ENCODE data around the gene IFRD1. TPM values are rescaled to one million over a fixed set of nuclear protein-coding genes. Genes with fewer than 3 reads are reported as not detected.
A peak's percentile ranks its signal among the peaks of the same experiment; 100 is the strongest.
"Not testable (repeated sequence)": the region's sequence is repeated elsewhere in the genome, so short reads cannot be mapped to it uniquely, and the experiment has no call there.

The IFRD1 gene
- total RNA-seq, 2 donors from 2014 or later: 54.3 to 57.6 TPM

- H3K36me3 ChIP-seq (ENCODE audit: control insufficient read depth, insufficient read depth, low read length): peaks cover 34% of the 10 kb centered on the region
- H3K27me3 Mint-ChIP-seq (ENCODE audit: insufficient read depth): no peaks in the 10 kb centered on the region
- peak overlapping the region; percentile 92 for H3K4me3 ChIP-seq (ENCODE audit: low read length)
- no peaks in the 10 kb centered on the region for H3K27me3 ChIP-seq (ENCODE audit: control insufficient read depth, insufficient read depth, low read length, poor library complexity, severe bottlenecking)
- peaks cover 2% of the 10 kb centered on the region for H3K4me1 ChIP-seq (ENCODE audit: control insufficient read depth, insufficient read depth, low read length)
- H3K9me3 ChIP-seq (ENCODE audit: control insufficient read depth, low read length): no peaks in the 10 kb centered on the region
- H3K36me3 Mint-ChIP-seq (ENCODE audit: low read depth): peaks cover 31% of the 10 kb centered on the region
- DNase-seq: no peak
- 86 to 87% methylated on average over 4 to 7 of the region's 7 CpGs for WGBS, 2 experiments (ENCODE audit: insufficient coverage in 1 of 2, insufficient read length in 1 of 2)
- H3K9ac ChIP-seq (ENCODE audit: extremely low read depth, low read length, poor library complexity, severe bottlenecking): no peak overlapping the region
- no peak overlapping the region for H3K27ac Mint-ChIP-seq
- no peak overlapping the region for H3K4me3 Mint-ChIP-seq
- peaks cover 16% of the 10 kb centered on the region for H3K4me1 Mint-ChIP-seq
- no peak for TF ChIP-seq CTCF (conservative IDR thresholded peaks at IDR 0.05)
- H3K27ac ChIP-seq (ENCODE audit: low read depth, low read length): no peak overlapping the region
- H3K9me3 Mint-ChIP-seq: no peaks in the 10 kb centered on the region
Measured at GRCh38 chr7:112453505-112454171, 3.4 kb downstream of the IFRD1 start.

GRCh38 chr7:112454191-112454590 lies 3.9 kb downstream of the IFRD1 start:
- H3K27ac ChIP-seq (ENCODE audit: low read depth, low read length); H3K9ac ChIP-seq (ENCODE audit: extremely low read depth, low read length, poor library complexity, severe bottlenecking); H3K9me3 ChIP-seq (ENCODE audit: control insufficient read depth, low read length); H3K4me3 ChIP-seq (ENCODE audit: low read length); H3K27ac Mint-ChIP-seq; DNase-seq; H3K4me1 ChIP-seq (ENCODE audit: control insufficient read depth, insufficient read depth, low read length); H3K9me3 Mint-ChIP-seq; H3K4me3 Mint-ChIP-seq; H3K27me3 ChIP-seq (ENCODE audit: control insufficient read depth, insufficient read depth, low read length, poor library complexity, severe bottlenecking); H3K27me3 Mint-ChIP-seq (ENCODE audit: insufficient read depth): not testable (repeated sequence)
- Mint-ChIP-seq H3K4me1 (peaks cover 16% of the 10 kb centered on the region), H3K36me3 (ENCODE audit: low read depth) (peaks cover 36% of the 10 kb centered on the region)
- 93% methylated on average over 3 to 6 of the region's 6 CpGs for WGBS, 2 experiments (ENCODE audit: insufficient coverage in 1 of 2, insufficient read length in 1 of 2)
- peaks cover 39% of the 10 kb centered on the region for H3K36me3 ChIP-seq (ENCODE audit: control insufficient read depth, insufficient read depth, low read length)
- TF ChIP-seq CTCF (conservative IDR thresholded peaks at IDR 0.05): peak; percentile 37

DNA sequence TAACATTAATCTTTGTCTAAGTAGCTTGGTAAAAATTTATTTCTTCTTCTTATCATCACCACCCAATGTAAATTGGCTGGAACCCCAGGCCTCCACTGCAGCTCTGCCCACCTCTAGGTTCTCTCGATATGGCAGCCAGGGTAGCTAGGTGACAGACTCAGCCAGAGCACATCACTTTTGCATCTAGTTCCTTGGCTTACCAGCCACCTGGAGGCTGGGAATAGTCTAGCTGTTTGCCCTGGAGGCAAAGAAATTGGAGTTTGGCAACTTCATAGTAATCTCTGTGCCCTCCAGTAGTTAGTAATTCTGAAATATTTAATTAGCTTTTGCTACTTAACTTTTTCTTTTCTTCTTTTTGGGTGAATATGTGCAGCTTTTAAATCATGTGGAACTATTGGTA lies 9.4 kb downstream of the IFRD1 start:
- H3K27ac Mint-ChIP-seq: no peak overlapping the region
- DNase-seq: no peak
- TF ChIP-seq CTCF (conservative IDR thresholded peaks at IDR 0.05): peak; percentile 30
- no peak overlapping the region for H3K4me3 Mint-ChIP-seq
- WGBS, 2 experiments (ENCODE audit: insufficient coverage in 1 of 2, insufficient read length in 1 of 2): 100% methylated on average over 1 of the region's 1 CpG; no CpG with 5 or more reads in 1 of the 2 experiments
- no peaks in the 10 kb centered on the region for H3K4me1 ChIP-seq (ENCODE audit: control insufficient read depth, insufficient read depth, low read length)
- H3K9me3 ChIP-seq (ENCODE audit: control insufficient read depth, low read length): no peaks in the 10 kb centered on the region
- H3K27ac ChIP-seq (ENCODE audit: low read depth, low read length): no peak overlapping the region
- no peak overlapping the region for H3K4me3 ChIP-seq (ENCODE audit: low read length)
- H3K4me1 Mint-ChIP-seq: no peaks in the 10 kb centered on the region
- H3K9me3 Mint-ChIP-seq: no peaks in the 10 kb centered on the region
- peaks cover 77% of the 10 kb centered on the region for H3K36me3 Mint-ChIP-seq (ENCODE audit: low read depth)
- H3K9ac ChIP-seq (ENCODE audit: extremely low read depth, low read length, poor library complexity, severe bottlenecking): no peak overlapping the region
- H3K27me3 ChIP-seq (ENCODE audit: control insufficient read depth, insufficient read depth, low read length, poor library complexity, severe bottlenecking): no peaks in the 10 kb centered on the region
- H3K36me3 ChIP-seq (ENCODE audit: control insufficient read depth, insufficient read depth, low read length): peaks cover 91% of the 10 kb centered on the region
- no peaks in the 10 kb centered on the region for H3K27me3 Mint-ChIP-seq (ENCODE audit: insufficient read depth)

Data from endodermal cell (in vitro differentiated cells).